HEK293 (cell line): ENCODE measurements around the gene PKN1.

Experiments used
- CTCF ChIP-seq: fragments of 450-650 bp; formaldehyde crosslinking; IDR thresholded peaks from 2 replicates; pipeline ENCODE4 v1.5.1; 2016; ENCODE audit warnings: missing biosample characterization, missing genetic modification characterization
- HOXA7 ChIP-seq: sonication (generic); formaldehyde crosslinking; IDR thresholded peaks from 2 replicates; pipeline ENCODE4 v1.8.1; 2022; ENCODE audit warnings: missing genetic modification reagents, borderline replicate concordance
- REPIN1 ChIP-seq: fragments of 450-650 bp; formaldehyde crosslinking; IDR thresholded peaks from 2 replicates; pipeline ENCODE4 v1.5.1; 2017; ENCODE audit warnings: missing biosample characterization, missing genetic modification characterization, low read depth
- SETDB1 ChIP-seq: IDR thresholded peaks from one replicate; pipeline ENCODE4 v1.6.1; 2017; ENCODE audit warnings: mild to moderate bottlenecking, low read length, moderate library complexity, mixed read lengths; ENCODE audit not compliant: insufficient read length
- TRIM28 ChIP-seq: IDR thresholded peaks from 2 replicates; pipeline ENCODE4 v1.6.1; 2011; ENCODE audit warnings: low read length, control low read depth, borderline replicate concordance
- ZNF23 ChIP-seq: fragments of 450-650 bp; formaldehyde crosslinking; IDR thresholded peaks from 2 replicates; pipeline ENCODE4 v1.5.1; 2016; ENCODE audit warnings: missing biosample characterization, missing genetic modification characterization, borderline replicate concordance
- ZNF24 ChIP-seq: fragments of 450-650 bp; formaldehyde crosslinking; IDR thresholded peaks from 2 replicates; pipeline ENCODE4 v1.5.1; 2016; ENCODE audit warnings: missing biosample characterization, missing genetic modification characterization

- no peak for TF ChIP-seq CTCF (tag by site-specific recombination)
- no peak for TF ChIP-seq ZNF24 (tag by site-specific recombination)
- TF ChIP-seq ZNF23 (tag by site-specific recombination): no peak
- TF ChIP-seq HOXA7 (CRISPR knock-in tag): no peak
- TF ChIP-seq TRIM28: no peak
- TF ChIP-seq REPIN1 (tag by site-specific recombination): no peak
- TF ChIP-seq SETDB1: no peak
Measured at GRCh38 chr19:14446336-14447036, 13.4 kb downstream of the PKN1 start.
